OCI-M2 (cell line): Measurements from ENCODE around the gene KIF19.
"Not testable (repeated sequence)": the region's sequence is repeated elsewhere in the genome, so short reads cannot be mapped to it uniquely, and the experiment has no call there.

Experiments
- DNase-seq: peaks from one replicate; lab custom pipeline; 2025; ENCODE audit not compliant: unreplicated experiment; lab: John Stamatoyannopoulos, UW

The KIF19 gene, protein sequence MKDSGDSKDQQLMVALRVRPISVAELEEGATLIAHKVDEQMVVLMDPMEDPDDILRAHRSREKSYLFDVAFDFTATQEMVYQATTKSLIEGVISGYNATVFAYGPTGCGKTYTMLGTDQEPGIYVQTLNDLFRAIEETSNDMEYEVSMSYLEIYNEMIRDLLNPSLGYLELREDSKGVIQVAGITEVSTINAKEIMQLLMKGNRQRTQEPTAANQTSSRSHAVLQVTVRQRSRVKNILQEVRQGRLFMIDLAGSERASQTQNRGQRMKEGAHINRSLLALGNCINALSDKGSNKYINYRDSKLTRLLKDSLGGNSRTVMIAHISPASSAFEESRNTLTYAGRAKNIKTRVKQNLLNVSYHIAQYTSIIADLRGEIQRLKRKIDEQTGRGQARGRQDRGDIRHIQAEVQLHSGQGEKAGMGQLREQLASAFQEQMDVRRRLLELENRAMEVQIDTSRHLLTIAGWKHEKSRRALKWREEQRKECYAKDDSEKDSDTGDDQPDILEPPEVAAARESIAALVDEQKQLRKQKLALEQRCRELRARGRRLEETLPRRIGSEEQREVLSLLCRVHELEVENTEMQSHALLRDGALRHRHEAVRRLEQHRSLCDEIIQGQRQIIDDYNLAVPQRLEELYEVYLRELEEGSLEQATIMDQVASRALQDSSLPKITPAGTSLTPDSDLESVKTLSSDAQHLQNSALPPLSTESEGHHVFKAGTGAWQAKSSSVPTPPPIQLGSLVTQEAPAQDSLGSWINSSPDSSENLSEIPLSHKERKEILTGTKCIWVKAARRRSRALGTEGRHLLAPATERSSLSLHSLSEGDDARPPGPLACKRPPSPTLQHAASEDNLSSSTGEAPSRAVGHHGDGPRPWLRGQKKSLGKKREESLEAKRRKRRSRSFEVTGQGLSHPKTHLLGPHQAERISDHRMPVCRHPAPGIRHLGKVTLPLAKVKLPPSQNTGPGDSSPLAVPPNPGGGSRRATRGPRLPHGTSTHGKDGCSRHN

DNA sequence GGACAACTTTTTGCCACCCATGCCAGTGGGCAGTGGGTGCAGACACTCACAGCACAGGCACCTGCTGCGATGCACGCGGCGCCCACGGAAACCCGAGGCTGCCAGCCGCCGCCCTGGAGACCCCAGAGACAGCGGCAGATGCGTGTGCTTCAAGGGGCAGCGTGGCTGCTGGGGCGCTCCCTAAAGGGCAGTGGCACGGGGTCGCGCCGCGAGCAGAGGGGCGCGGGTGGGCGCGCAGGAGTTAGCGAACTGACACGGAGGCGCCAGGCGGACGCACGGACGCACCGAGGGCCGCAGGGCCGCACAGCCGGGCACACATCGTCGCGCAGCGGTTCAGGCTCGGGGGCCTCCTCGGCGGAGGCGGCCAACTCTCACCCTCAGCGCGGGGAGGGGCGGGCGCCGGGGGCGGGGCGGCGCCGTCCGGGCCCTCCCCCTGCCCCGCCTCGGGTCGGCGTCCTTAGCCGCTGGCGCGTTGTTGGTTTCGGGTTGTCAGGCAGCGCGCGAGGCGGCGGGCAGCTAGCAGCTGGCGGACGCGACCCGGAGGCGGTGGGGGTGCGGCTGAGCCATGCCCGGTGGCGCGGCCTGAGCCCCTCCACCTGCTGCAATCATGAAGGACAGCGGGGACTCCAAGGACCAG is at the start of gene KIF19:
Gene KIF19, plus strand, starts transcription at position 484 of the 637 bp plus-strand sequence. Its CDS starts 124 bp downstream, at position 608.
- DNase-seq = no peak

DNA sequence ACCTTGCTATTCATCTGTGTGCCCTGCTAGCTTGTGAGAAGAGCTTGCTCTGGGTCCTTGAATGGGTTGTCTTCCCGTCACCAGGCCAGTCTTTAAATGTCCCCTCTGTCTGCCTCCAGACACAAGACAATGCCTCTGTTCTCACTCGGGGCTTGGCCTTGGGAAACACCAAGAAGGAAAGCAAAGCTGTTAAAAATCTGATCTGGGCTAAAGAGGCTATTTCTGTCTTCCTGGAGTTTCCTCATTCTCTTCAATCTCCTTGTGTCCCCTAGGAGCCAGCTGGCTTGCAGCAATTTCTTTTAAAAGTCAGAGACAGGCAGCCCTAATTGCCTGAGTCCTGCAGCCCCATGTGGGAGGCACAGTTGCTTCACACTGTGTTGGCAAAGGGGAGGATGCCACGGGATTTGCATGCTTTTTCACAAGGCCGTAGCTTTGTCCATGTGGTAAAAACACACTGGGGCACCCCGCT is 49.5 kb upstream of the KIF19 start:
- no peak for DNase-seq

DNA sequence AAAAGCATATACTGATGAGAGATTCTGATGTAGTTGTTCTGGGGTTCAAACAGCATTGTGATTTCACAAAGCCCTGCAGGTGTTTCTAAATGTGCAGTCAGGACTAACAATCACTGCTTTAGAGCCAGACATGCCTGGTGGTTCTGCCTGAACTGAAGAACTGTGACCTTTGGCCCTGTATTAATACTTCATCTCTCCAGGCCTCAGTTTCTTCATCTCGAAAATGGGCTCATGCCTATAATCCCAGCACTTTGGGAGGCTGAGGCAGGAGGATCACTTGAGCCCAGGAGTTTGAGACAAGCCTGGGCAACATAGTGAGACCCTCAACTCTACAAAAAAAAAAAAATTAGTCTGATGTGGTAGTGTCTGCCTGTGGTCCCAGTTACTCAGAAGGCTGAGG is 48.1 kb upstream of the KIF19 start:
- DNase-seq = no peak

DNA sequence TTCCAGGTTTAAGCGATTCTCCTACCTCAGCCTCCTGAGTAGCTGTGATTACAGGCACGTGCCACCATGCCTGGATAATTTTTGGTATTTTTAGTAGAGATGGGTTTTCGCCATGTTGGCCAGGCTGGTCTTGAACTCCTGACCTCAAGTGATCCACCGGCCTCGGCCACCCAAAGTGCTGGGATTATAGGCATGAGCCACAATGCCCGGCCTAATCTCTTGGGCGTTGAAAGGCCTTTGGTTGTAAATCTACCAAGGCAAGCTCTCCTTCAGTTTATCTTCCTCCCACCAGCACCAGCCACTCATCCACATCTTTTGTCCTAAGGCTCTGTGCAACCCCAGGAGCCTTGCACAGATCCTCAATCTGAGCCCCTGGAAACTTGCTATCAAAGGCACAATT is 46.4 kb upstream of the KIF19 start:
- not testable (repeated sequence) for DNase-seq

DNA sequence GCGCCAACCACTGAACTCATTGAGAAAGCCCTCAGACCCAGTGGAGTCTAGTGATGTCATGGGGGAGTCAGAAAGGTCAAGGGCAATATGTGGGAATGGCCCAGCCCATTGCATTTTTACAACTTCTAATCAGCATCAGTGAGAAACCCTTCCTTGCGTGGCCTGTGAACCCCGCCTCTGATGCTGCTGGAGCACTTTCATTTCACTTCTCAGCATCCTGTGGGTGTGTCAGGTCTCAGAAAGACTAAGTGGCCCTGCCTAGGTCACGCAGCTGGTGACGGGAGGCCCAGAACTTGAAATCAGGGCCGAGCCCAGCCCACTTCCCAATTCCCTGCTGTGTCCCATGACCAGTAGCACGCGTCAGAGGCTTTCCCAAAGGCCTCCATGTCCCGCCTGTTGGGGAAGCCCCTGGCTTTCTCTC is 45.9 kb upstream of the KIF19 start:
- no peak for DNase-seq

DNA sequence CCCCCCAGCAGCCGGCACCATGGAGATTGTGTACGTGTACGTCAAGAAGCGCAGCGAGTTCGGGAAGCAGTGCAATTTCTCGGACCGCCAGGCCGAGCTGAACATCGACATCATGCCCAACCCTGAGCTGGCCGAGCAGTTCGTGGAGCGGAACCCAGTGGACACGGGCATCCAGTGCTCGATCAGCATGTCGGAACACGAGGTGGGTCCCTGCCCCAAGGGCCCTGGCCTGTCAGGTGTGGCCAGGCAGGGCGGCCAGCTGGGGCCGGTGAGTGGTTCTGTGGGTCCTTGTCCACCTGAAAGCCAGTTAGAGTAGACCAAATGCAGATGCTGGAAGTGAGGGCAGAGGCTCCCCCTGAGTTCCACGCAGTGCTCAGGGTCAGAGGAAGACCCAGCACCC is 44.2 kb upstream of the KIF19 start:
- DNase-seq = no peak

DNA sequence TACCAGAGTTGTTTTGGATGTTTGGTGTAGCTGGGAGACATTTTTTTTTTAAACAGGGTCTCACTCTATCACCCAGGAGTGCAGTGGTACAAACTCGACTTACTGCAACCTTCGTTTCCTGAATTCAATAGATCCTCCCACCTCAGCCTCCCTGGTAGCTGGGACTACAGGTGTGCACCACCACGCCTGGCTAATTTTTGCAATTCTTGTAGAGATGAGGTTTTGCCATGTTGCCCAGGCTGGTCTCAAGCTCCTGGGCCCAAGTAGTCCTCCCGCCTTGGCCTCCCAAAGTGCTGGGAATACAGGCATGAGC is 43.8 kb upstream of the KIF19 start:
- DNase-seq = not testable (repeated sequence)

DNA sequence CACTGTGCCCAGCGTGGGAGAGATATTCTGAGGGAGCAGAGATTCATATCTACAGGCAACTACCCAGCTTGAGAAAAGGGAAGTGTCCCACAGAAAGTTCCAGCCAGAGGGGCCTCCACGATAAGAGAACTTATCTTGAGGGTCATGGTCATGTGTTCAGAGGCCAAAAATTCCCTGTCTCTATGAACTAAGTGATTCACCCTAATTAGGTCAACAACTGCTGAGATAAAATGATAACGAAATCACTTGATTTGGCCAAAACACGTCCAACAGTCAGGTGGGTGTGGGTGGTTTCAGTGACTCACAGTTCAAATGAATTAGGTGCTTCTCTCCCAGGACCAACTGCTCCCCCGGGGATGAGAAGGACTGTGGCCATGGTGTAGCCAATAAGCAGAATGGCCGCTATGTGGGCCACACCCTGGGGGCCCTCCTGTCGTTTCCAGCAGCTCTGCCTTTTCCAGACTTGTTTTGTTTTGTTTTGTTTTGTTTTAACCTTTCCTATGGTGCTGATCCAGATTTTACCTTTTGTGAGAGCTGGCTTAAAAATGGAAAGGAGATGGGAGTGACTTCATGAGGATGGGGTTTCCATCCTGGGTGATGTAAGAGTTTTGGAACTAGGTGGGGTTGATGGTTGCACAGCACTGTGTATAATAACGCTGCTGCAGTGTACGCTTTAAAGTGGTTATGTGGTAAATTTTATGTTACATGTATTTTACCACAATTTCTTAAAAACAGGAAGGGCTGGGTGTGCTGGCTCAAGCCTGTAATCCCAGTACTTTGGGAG is 43.2 kb upstream of the KIF19 start:
- DNase-seq = no peak

DNA sequence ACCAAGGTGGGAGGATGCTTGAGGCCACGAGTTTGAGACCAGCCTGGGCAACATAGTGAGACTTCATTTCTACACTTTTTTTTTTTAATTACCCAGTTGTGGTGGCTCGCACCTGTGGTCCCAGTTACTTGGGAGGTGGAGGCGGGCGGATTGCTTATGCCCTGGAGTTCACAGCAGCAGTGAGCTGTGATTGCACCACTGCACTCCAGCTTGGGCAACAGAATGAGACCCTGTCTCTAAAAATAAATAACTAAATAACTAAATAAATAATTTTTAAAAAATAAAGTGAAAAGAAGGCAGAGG is 42.7 kb upstream of the KIF19 start:
- no peak for DNase-seq

DNA sequence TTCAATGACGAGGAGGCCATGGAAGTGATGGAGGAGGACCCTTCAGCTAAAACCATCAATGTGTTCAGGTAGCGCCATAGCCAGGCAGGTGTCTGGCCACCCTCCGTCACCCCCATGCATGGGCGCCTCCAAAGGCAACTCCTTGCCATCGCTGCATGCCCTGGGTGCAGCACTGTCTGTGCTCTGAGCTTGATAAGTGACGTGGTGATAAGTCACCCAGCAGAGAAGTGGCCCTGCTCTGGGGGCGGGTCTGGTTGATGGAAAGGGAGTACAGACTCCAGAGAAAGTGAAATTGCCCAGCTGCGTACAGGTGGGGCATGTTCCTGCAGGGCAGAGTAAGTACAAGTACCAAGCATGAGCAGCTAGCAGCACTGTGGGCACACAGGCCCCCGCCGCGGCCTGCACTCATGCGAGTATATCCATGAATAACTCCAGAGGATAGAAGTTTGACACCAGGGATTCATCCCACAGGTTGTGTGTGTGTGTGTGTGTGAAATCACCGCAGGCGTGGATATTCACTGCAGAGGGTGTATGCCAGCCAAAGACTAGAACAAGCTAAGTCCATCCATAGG is 38.9 kb upstream of the KIF19 start:
- DNase-seq = no peak

DNA sequence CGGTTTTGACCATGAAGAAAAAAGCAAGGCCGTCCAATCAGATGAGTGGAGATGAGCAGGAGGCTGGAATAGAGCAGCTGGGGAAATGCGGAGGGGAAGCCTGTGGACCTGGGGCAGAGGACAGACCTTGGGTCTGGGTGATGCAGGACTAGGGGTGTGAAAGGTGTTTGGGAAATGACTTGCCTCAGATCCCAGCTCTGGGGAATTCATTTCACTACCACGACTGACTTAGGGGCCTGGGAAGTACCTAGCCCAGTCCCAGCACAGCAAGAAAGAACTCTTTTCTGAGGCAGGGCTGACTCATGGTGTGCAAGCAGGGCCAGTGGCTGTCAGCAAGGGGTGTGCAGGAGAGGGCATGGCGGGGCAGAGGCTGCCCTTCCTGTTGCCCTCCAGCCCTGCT is 37.2 kb upstream of the KIF19 start:
- DNase-seq = no peak

DNA sequence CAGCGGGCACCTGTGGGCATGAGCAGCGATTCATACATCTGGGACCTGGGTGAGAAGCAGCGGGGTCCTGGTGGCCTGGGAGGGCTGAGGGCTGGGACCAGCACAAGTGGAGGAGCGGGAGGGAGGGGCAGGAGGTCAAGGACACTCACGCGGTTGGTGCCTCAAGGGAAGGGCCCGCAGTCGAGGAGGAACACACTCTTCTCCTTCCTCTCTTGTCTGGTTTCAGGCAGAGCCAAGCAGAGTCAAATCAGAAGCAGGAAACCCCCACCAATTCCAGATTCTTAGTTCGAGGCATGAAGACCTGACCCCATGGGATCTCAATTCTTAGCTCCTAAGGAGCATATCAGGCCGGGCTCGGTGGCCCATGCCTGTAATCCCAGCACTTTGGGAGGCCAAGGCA is 36.3 kb upstream of the KIF19 start:
- DNase-seq = no peak

DNA sequence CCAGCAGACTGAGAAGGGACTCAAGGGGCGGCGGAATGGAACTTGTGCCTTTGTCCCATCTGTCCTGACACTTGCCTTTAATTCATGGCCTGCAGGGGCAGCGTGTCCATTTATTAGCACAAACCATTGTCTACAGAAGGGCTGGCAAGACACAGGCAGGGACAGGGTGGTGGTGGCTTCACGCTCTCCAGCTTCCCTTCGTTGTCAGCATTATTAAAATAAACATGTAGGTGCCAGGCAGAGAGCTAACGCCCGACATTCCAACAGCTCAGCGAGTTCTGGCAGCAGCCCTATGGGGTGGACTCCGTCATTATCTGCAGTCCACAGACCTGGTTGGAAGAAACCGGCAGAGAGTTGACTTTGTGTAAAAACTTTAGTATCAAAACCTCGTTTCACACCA is 35.7 kb upstream of the KIF19 start:
- DNase-seq = no peak

DNA sequence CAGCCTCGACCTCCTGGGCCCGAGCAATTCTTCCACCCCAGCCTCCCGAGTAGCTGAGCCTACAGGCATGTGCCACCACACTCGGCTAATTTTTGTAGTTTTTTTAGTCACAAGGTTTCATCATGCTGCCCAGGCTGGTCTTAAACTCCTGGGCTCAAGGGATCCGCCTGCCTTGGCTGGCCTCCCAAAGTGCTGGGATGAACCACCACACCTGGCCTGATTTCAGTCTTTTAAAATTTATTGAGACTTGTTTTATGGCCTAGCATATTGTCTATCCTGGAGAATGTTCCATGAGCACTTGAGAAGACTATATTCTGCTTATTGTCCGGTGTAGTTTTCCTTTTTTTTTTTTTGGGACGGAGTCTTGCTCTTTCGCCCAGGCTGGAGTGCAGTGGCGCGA is 33.5 kb upstream of the KIF19 start:
- no peak for DNase-seq

DNA sequence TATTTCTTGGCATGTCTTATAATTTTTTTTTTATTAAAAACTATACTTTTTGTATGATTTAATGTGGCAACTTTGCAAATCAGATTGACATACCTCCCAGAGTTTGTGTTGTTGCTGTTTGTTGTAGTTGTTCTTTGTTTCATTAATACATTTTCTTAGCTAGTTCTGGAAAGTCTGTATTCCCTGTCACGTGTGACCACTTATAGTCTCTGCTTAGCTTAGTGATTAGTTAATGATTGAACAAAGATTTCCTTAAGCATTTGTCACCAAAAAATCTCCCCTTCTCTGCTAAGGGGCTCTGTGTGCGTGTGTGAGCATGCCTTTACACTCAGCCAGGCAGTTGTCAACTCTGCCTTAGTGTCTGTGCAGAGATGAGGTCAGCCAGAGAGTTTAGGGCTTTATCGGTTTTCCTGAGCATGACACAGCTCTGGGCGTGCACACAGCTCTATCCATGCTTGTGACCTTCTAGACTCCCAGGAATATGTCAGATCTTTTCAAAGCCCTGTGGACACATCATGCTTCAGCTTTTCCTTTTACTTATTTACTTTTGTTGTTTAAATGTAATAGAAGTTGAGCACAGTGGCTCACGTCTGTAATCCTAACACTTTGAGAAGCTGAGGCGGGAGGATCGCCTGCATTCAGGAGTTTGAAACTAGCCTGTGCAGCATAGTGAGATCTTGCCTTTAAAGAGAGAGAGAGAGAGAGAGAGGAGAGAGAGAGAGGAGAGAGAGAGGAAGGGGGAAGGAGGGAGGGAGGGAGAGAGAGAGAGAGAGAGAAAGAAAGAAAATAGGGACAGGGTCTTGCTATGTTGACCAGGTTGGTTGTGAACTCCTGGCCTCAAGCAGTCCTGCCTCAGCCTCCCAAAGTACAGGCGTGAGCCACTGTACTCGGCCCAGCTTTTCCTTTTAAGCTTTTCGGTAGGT is 30.1 kb upstream of the KIF19 start:
- no peak for DNase-seq

DNA sequence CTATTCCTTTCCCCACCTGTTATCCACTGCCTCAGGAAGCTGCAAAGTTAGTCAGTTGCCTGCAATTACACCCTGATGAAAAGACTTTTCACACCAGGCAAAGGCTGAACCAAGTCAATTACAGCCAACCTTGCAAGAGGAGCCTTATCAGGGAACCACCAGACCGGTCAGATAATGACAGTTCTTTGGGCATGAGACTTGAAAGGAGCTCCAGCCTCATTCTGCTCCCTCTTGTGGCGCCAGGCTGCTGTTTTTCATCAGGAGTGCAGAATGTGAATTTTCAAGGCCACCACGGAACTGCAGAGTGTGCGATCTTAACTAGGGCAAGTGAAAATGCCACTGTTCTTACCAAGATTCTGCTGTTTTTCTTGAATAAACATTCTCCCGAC is 29.5 kb upstream of the KIF19 start:
- DNase-seq = no peak

DNA sequence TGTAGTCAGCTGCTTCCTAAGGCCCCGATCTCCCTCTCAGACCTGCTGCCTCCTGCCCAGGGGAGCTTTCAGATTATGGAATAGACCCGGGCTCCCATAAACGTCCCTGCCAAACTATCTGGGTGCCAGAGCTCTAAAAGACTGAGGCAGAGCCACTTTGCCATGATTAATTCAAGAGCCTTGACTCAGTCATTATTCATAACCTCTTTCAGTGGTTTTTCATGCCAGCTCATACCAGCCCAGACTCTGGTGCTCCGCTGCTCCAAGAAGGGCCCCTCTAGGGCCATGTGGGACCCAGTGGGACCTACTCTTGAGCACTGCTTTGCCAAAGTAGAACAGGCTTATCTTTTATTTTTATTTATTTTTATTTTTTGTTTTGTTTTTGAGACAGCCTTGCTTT is 28.1 kb upstream of the KIF19 start:
- no peak for DNase-seq

DNA sequence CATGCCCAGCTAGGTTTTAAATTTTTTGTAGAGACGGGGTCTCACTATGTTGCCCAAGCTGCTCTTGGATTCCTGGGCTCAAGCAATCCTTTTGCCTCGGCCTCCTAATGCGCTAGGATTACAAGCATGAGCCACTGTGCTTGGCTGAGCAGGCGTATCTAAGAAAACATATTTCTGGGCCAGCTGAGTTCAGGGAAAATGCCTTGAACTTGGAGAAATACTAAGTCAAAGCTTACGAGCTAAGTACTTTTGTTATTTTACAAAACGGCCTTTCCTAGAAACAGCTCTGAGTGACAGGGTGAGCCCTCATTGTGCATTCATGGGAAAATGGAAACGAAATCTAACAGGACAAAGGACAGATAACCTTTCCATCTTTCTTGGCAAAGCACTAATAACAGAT is 27.2 kb upstream of the KIF19 start:
- no peak for DNase-seq

DNA sequence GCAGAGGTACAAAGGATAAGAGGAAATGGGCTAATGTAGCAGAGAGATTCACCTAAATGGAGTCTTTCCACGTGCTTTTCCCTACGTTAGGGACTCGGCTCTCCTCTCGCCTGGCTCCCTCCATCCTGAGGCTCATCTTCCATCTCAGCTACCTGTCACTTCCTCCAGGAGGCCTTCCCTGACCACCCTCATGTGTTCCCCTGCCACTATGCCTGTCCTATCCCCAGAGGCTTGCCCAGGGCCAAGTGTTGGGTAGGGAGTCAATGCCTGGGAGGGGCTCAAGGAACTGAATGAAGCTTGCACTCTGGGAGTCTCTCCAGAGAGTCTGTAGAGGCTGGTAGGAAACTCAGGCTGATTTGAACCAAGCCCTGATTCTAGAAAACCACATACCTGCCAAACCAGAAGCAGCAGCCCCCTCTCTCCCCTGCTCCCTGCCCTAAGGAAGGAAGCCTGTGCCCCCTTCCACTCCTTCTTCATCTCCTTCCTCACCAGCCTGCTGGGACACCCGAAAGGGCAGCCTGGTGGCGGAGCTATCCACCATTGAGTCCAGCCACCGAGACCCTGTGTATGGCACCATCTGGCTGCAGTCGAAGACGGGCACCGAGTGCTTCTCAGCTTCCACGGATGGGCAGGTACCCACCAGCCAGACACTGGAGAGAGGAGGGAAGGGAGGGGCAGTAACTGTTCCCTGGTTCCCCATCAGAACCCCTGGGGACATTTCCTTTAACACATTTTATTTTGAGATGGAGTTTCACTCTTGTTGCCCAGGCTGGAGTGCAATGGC is 26.6 kb upstream of the KIF19 start:
- no peak for DNase-seq
